ES-I3 (cell line): ENCODE measurements around the gene C10orf71.

ENCODE experiments used
- H3K36me3 ChIP-seq: 2 replicates; pipeline ENCODE4 v1.6.1; 2013; ENCODE audit warnings: mild to moderate bottlenecking, low read length, control low read depth, moderate library complexity; ENCODE audit not compliant: insufficient read depth
- H3K4me1 ChIP-seq: 2 replicates; pipeline ENCODE4 v1.6.1; 2013; ENCODE audit warnings: mild to moderate bottlenecking, control low read depth, low read length; ENCODE audit not compliant: insufficient read depth
- H3K9ac ChIP-seq: 2 replicates; pipeline ENCODE4 v1.6.1; 2013; ENCODE audit warnings: low read depth, mild to moderate bottlenecking, low read length, moderate library complexity
- H3K9me3 ChIP-seq: 2 replicates; pipeline ENCODE4 v1.6.1; 2013; ENCODE audit warnings: mild to moderate bottlenecking, low read length, moderate library complexity; ENCODE audit not compliant: control insufficient read depth, insufficient read depth

Gene C10orf71

GRCh38 chr10:49353895-49354566, 55.1 kb downstream of the C10orf71 start:
- no peaks in the 10 kb centered on the region for H3K36me3 ChIP-seq
- no peaks in the 10 kb centered on the region for H3K9me3 ChIP-seq
- no peaks in the 10 kb centered on the region for H3K4me1 ChIP-seq
- H3K9ac ChIP-seq, result no peak overlapping the region

GRCh38 chr10:49354593-49354992, 55.6 kb downstream of the C10orf71 start:
- Histone ChIP-seq H3K9ac (no peak overlapping the region), H3K4me1 (no peaks in the 10 kb centered on the region), H3K36me3 (no peaks in the 10 kb centered on the region), H3K9me3 (no peaks in the 10 kb centered on the region)

- Histone ChIP-seq H3K9ac (no peak overlapping the region), H3K9me3 (no peaks in the 10 kb centered on the region), H3K36me3 (no peaks in the 10 kb centered on the region), H3K4me1 (peaks cover 4% of the 10 kb centered on the region)
These were observed 56.3 kb downstream of the C10orf71 start for GRCh38 chr10:49355221-49355620.

DNA sequence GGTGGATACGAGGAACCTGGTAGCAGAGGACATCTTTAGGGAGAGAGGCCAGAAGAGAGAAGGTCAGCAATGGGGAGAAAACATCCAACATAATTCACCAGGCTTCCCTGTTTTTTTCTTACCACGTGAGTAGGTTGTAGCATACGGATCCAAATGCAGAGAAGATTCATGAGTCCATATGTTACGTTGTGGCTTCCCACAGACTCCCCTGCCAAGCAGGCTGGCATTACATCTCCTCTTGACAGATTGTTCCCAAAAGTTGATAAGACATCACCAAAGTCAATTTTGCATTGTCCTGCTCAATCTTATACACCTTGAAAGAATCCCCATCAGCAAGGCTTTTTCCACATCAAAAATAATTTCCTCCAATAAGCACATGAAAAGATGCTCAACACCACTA, 57.2 kb downstream of the C10orf71 start:
- H3K4me1 ChIP-seq, result peaks cover 6% of the 10 kb centered on the region
- no peak overlapping the region for H3K9ac ChIP-seq
- H3K9me3 ChIP-seq, result no peaks in the 10 kb centered on the region
- no peaks in the 10 kb centered on the region for H3K36me3 ChIP-seq

DNA sequence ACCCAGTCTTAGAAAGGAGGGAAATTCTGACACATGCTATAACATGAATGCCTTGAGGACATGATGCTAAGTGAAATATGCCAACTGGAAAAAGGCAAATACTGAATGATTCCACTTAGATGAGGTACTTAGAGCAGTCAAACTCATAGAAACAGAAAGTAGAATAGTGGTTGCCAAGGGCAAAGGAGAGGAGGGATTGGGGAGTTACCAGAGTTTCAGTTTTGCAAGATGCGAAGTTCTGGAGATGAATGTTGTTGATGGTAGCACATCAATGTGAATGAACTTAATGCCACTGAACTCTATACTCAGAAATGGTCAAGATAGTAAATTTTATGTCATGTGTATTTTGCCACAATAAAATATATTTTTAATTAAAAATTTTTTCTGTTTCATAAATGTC, 58.0 kb downstream of the C10orf71 start:
- Histone ChIP-seq H3K36me3 (no peaks in the 10 kb centered on the region), H3K9ac (no peak overlapping the region), H3K4me1 (peaks cover 6% of the 10 kb centered on the region), H3K9me3 (no peaks in the 10 kb centered on the region)

DNA sequence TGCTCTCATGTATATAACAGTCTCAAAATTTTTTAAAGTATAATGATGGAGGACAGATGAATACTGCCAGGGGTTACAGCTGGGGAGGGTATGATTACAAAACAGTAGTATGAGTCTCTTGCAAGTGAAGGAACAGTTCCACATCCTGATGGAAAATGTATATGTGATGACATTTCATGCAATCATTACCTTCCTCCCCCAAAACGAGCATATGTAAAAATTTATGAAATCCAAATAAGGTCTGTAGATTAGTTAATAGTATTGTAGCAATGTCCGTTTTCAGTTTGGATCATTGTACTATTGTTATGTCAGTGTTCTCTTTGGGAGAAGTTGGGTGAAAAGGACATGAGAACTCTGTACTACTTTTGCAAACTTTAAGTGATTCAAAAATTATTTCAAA, 58.9 kb downstream of the C10orf71 start:
- Histone ChIP-seq H3K9ac (no peak overlapping the region), H3K36me3 (no peaks in the 10 kb centered on the region), H3K9me3 (no peaks in the 10 kb centered on the region), H3K4me1 (peaks cover 6% of the 10 kb centered on the region)

DNA sequence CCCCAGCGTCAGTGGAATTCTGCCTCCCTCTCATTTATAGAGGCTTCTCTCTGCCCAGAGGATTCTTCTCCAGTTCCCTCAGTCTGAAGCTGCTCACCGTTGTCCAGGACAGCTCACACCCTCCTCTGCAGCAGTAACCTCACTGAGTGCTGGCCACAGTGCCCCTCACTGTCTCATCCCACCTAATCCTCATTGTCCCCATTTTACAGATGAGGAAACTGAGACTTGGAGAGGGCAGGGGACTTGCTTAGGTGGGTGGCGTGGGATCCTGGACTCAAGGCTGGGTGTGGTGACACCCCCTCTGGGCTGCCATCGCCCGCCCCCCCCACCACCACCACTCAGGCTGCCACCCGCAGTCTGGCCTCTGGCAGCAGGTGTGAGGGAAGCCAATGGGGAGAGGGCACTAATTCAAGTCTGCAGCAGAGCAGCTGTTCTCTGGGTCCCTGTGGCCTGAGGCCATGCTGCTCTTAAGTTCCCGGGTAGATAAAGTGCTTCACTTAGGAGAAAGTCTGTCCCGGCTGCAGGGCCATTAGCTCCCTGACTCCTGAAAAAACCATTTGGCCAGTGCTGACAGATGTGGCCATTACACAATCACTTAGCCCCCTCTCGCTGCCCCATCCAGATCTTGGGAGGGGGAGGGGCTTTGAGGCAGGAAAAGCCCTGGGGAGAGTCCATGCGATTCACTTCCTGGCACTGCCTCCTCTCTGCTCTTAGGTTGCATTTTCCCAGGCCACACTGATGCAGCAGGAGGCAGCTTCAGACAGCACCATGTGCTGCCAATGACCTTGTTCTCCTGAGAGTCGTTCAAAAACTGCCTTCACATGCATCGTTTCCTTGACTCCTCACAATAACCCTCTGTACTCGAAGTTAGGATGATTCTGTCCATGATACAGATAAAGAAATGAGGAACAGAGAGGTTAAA, 60.6 kb downstream of the C10orf71 start:
- H3K4me1 ChIP-seq, result peaks cover 6% of the 10 kb centered on the region
- H3K36me3 ChIP-seq, result no peaks in the 10 kb centered on the region
- no peak overlapping the region for H3K9ac ChIP-seq
- no peaks in the 10 kb centered on the region for H3K9me3 ChIP-seq

DNA sequence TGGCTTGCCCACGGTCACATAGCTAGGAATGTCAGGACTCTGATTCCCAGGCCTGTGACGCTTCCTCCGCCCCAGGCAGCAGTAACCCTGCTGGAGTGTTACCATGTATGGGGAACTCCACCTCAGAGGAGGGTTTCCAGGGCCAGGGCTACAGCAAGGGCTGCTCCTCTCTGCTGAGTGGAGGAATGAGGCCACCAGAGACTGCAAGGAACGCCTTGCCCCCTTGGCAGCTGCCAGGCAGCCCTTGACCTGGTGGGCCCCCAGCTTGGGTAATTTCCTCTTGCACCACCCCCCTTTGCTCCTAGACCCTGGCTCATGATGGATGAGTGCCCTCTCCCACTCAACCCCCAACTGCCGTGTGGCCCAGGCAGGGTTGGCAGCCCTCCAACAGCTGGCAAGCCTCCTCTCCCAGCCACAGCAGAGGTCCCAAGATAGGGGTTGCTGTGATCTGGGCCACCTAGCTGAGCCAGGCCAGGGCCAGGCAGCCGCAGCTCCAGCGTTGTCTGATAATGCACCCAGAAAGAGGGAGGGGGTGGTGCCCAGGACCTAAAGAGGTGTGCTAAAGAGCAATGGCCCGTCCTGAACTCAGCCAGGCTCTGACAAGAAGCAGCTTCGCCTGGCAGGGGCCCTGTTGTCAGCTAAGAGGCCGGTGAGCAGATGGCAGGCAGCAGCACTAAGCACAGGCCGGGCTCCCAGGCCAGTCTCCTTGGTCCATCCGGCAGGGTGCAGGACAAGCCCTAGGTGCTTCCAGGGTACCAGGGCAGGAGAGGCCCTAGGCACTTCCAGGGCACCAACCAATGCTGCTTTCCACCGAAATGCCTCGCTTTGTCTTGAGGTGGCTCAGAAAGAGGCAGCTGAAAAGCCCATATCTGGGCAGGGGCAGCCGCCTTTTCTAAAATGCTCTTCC, 61.6 kb downstream of the C10orf71 start:
- Histone ChIP-seq H3K36me3 (no peaks in the 10 kb centered on the region), H3K9me3 (no peaks in the 10 kb centered on the region), H3K4me1 (peaks cover 6% of the 10 kb centered on the region), H3K9ac (no peak overlapping the region)

- Histone ChIP-seq H3K36me3 (no peaks in the 10 kb centered on the region), H3K4me1 (peaks cover 6% of the 10 kb centered on the region), H3K9me3 (no peaks in the 10 kb centered on the region), H3K9ac (no peak overlapping the region)
These were observed 62.2 kb downstream of the C10orf71 start for GRCh38 chr10:49361178-49361554.

DNA sequence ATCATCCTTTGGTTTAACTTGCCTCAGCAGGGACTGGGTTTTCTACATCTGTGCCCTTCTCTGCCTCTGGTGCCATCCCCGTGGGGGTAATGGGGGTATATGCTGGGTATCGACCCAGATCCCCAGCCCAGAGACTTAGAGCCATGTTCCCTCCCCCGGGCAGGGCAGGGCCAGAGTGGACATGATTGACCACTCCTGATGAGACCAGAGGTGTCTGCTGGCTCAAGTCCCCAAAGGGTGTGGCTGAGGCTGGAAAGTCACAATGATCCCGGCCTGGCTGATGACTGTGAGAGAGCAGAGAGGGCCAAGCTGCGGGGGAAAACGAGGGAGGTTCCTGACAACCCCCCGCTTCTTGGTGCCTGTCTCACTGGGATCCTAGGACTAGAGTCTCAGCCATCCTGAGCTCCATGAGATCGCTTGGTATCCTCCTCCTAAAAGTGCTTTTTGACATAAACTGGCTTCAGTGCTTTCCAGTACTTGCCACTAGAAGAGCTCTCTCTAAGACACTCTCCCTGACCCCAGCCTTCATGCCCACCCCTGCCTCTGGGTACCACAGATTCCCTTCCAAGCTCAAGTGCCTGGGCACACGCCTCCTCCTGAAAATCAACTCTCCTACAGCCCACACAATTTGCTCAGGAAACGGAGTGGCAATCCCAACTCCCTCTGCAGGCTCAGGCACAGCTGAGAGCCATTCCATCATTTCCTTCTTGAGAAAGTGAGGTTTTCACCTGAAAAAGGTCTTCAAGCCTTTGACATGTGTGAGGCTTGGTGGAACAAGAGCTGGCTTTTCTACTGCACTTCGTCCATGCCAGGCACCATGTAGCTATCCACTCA, 63.0 kb downstream of the C10orf71 start:
- no peak overlapping the region for H3K9ac ChIP-seq
- H3K4me1 ChIP-seq, result peaks cover 6% of the 10 kb centered on the region
- H3K9me3 ChIP-seq, result no peaks in the 10 kb centered on the region
- H3K36me3 ChIP-seq, result no peaks in the 10 kb centered on the region

GRCh38 chr10:49362596-49363260, 63.8 kb downstream of the C10orf71 start:
- H3K36me3 ChIP-seq, result no peaks in the 10 kb centered on the region
- H3K4me1 ChIP-seq, result peaks cover 6% of the 10 kb centered on the region
- no peaks in the 10 kb centered on the region for H3K9me3 ChIP-seq
- H3K9ac ChIP-seq, result no peak overlapping the region

- Histone ChIP-seq H3K36me3 (no peaks in the 10 kb centered on the region), H3K4me1 (peaks cover 6% of the 10 kb centered on the region), H3K9ac (no peak overlapping the region)
These were observed 64.5 kb downstream of the C10orf71 start for GRCh38 chr10:49363309-49364031.

GRCh38 chr10:49364051-49364450, 65.1 kb downstream of the C10orf71 start:
- Histone ChIP-seq H3K36me3 (no peaks in the 10 kb centered on the region), H3K4me1 (peaks cover 6% of the 10 kb centered on the region), H3K9ac (no peak overlapping the region), H3K9me3 (no peaks in the 10 kb centered on the region)

More at GRCh38 chr10:49363309-49364031, 64.5 kb downstream of the C10orf71 start:
- H3K9me3 ChIP-seq, result no peaks in the 10 kb centered on the region
